WTC11 (cell line): Measurements from ENCODE around the gene GALNT2. TPM values are rescaled to one million over a fixed set of nuclear protein-coding genes. Genes with fewer than 3 reads are reported as not detected.

ENCODE experiments used
- ATAC-seq: fragments of 200-7000 bp; cut with Tn5 transposase; 2 replicates; pipeline ENCODE4 v1.10.0; 2021; ENCODE audit warnings: mild to moderate bottlenecking, moderate library complexity
- CTCF ChIA-PET: fragments of 300-600 bp; sonication (Branson Sonifier 250); formaldehyde crosslinking; loops from one replicate; lab custom pipeline; 2021; ENCODE audit warnings: antibody characterized with exemption; lab: Charles Lee
- POLR2A ChIA-PET: fragments of 350-600 bp; sonication (Branson Sonifier 250); formaldehyde crosslinking; loops from one replicate; lab custom pipeline; 2021; ENCODE audit warnings: antibody characterized with exemption; lab: Charles Lee
- DNase-seq: peaks from one replicate; pipeline ENCODE4 v3.0.0; 2021; ENCODE audit warnings: low spot score
- H3K27ac Mint-ChIP-seq: 2 replicates; pipeline ENCODE4 v1.8.0; 2021; ENCODE audit warnings: mixed read lengths
- H3K27me3 Mint-ChIP-seq: 2 replicates; pipeline ENCODE4 v1.8.0; 2021; ENCODE audit warnings: low read depth, mild to moderate bottlenecking, moderate library complexity, mixed read lengths
- H3K36me3 Mint-ChIP-seq: 2 replicates; pipeline ENCODE4 v1.8.0; 2021; ENCODE audit warnings: mixed read lengths
- H3K4me1 Mint-ChIP-seq: 2 replicates; pipeline ENCODE4 v1.8.0; 2022; ENCODE audit warnings: mixed read lengths
- H3K4me3 Mint-ChIP-seq: 2 replicates; pipeline ENCODE4 v1.8.0; 2021; ENCODE audit warnings: mild to moderate bottlenecking, moderate library complexity, mixed read lengths
- H3K9me3 Mint-ChIP-seq: 2 replicates; pipeline ENCODE4 v1.8.0; 2021; ENCODE audit warnings: mixed read lengths
- ATF3 ChIP-seq: sonication (generic); formaldehyde crosslinking; conservative IDR thresholded peaks from 2 replicates; pipeline ENCODE4 v1.8.1; 2022; ENCODE audit warnings: mild to moderate bottlenecking, missing genetic modification reagents
- CBFB ChIP-seq: sonication (generic); formaldehyde crosslinking; IDR thresholded peaks from 2 replicates; pipeline ENCODE4 v1.8.1; 2022; ENCODE audit warnings: mild to moderate bottlenecking, low read depth, missing genetic modification reagents
- E2F1 ChIP-seq: sonication (generic); formaldehyde crosslinking; IDR thresholded peaks from 2 replicates; pipeline ENCODE4 v1.8.0; 2022; ENCODE audit warnings: mild to moderate bottlenecking, missing genetic modification reagents
- ELF4 ChIP-seq: sonication (generic); formaldehyde crosslinking; IDR thresholded peaks from 2 replicates; pipeline ENCODE4 v1.8.1; 2022; ENCODE audit warnings: low read depth, mild to moderate bottlenecking, moderate library complexity, missing genetic modification reagents
- ESRRA ChIP-seq: sonication (generic); formaldehyde crosslinking; IDR thresholded peaks from 2 replicates; pipeline ENCODE4 v1.8.1; 2022; ENCODE audit warnings: mild to moderate bottlenecking, missing genetic modification reagents, borderline replicate concordance
- FOXP1 ChIP-seq: sonication (generic); formaldehyde crosslinking; IDR thresholded peaks from 2 replicates; pipeline ENCODE4 v1.8.0; 2022; ENCODE audit warnings: missing genetic modification reagents, mild to moderate bottlenecking, moderate library complexity, borderline replicate concordance
- FOXP4 ChIP-seq: sonication (generic); formaldehyde crosslinking; IDR thresholded peaks from 2 replicates; pipeline ENCODE4 v1.8.0; 2022; ENCODE audit warnings: mild to moderate bottlenecking, missing genetic modification reagents
- IRF2 ChIP-seq: sonication (generic); formaldehyde crosslinking; IDR thresholded peaks from 2 replicates; pipeline ENCODE4 v1.8.0; 2022; ENCODE audit warnings: low read depth, missing genetic modification reagents, borderline replicate concordance
- JAZF1 ChIP-seq: fragments of 250-450 bp; sonication (Bioruptor Pico); IDR thresholded peaks from 2 replicates; pipeline ENCODE4 v1.9.0; 2021; ENCODE audit warnings: moderate library complexity, mild to moderate bottlenecking, inconsistent platforms
- KAT7 ChIP-seq: sonication (generic); formaldehyde crosslinking; IDR thresholded peaks from 2 replicates; pipeline ENCODE4 v1.8.1; 2023; ENCODE audit warnings: missing genetic modification reagents, mild to moderate bottlenecking, borderline replicate concordance
- MAX ChIP-seq: sonication (generic); formaldehyde crosslinking; IDR thresholded peaks from 2 replicates; pipeline ENCODE4 v1.8.0; 2022; ENCODE audit warnings: mild to moderate bottlenecking, missing genetic modification reagents
- MXD4 ChIP-seq: fragments of 250-450 bp; sonication (Bioruptor Pico); IDR thresholded peaks from 2 replicates; pipeline ENCODE4 v1.8.0; 2021; ENCODE audit warnings: mild to moderate bottlenecking, moderate library complexity, borderline replicate concordance
- MYBL2 ChIP-seq: sonication (generic); formaldehyde crosslinking; IDR thresholded peaks from 2 replicates; pipeline ENCODE4 v1.8.1; 2023; ENCODE audit warnings: mild to moderate bottlenecking, moderate library complexity, missing genetic modification reagents
- PRDM15 ChIP-seq: sonication (generic); formaldehyde crosslinking; IDR thresholded peaks from 2 replicates; pipeline ENCODE4 v1.8.0; 2022; ENCODE audit warnings: missing genetic modification reagents
- RORB ChIP-seq: fragments of 250-450 bp; sonication (Bioruptor Pico); IDR thresholded peaks from 2 replicates; pipeline ENCODE4 v1.9.0; 2021; ENCODE audit warnings: mild to moderate bottlenecking
- TP53 ChIP-seq: sonication (generic); formaldehyde crosslinking; IDR thresholded peaks from 2 replicates; pipeline ENCODE4 v1.8.1; 2023; ENCODE audit warnings: mild to moderate bottlenecking, missing genetic modification reagents
- USF1 ChIP-seq: sonication (generic); formaldehyde crosslinking; IDR thresholded peaks from 2 replicates; pipeline ENCODE4 v1.8.0; 2022; ENCODE audit warnings: mild to moderate bottlenecking, missing genetic modification reagents
- ZBTB43 ChIP-seq: sonication (generic); formaldehyde crosslinking; IDR thresholded peaks from 2 replicates; pipeline ENCODE4 v1.8.1; 2023; ENCODE audit warnings: mild to moderate bottlenecking, missing genetic modification reagents
- ZNF121 ChIP-seq: sonication (generic); formaldehyde crosslinking; IDR thresholded peaks from 2 replicates; pipeline ENCODE4 v1.8.0; 2023; ENCODE audit warnings: missing genetic modification reagents
- ZNF232 ChIP-seq: sonication (generic); formaldehyde crosslinking; IDR thresholded peaks from 2 replicates; pipeline ENCODE4 v1.8.0; 2022; ENCODE audit warnings: mild to moderate bottlenecking, missing genetic modification reagents
- ZNF281 ChIP-seq: sonication (generic); formaldehyde crosslinking; IDR thresholded peaks from 2 replicates; pipeline ENCODE4 v1.8.0; 2023; ENCODE audit warnings: mild to moderate bottlenecking, missing genetic modification reagents
- ZNF423 ChIP-seq: fragments of 250-450 bp; sonication (Bioruptor Pico); IDR thresholded peaks from 2 replicates; pipeline ENCODE4 v2.1.2; 2022; ENCODE audit warnings: mild to moderate bottlenecking, moderate library complexity
- ZNF512 ChIP-seq: sonication (generic); formaldehyde crosslinking; IDR thresholded peaks from 2 replicates; pipeline ENCODE4 v1.8.1; 2022; ENCODE audit warnings: missing genetic modification reagents, borderline replicate concordance
- total RNA-seq: library from RNA; stranded (reverse); gene quantifications from 3 replicates; pipeline ENCODE4 v1.2.3, GENCODE V29; 2021

Gene GALNT2
- total RNA-seq, 1 experiment from 2014 or later, result 74.8 TPM

- ChIA-PET CTCF (no interaction called here), POLR2A (no interaction called here)
- H3K27ac Mint-ChIP-seq, result no peak overlapping the region; the same call in 1 of the 2 replicates
- ATAC-seq (no peak), DNase-seq (no peak)
- no peak for TF ChIP-seq RORB (CRISPR knock-in tag)
- TF ChIP-seq TP53 (CRISPR knock-in tag), result no peak
- no peak for TF ChIP-seq MYBL2 (CRISPR knock-in tag)
- no peak for TF ChIP-seq IRF2
- TF ChIP-seq ATF3 (CRISPR knock-in tag), result no peak
- TF ChIP-seq ZBTB43, result no peak
- no peak for TF ChIP-seq CBFB
- no peak for TF ChIP-seq MXD4 (CRISPR knock-in tag)
- no peak for TF ChIP-seq PRDM15 (CRISPR knock-in tag)
- no peak for TF ChIP-seq MAX (CRISPR knock-in tag)
- TF ChIP-seq ZNF423, result no peak
- TF ChIP-seq ZNF281 (CRISPR knock-in tag), result no peak
- TF ChIP-seq ZNF232 (CRISPR knock-in tag), result no peak
- no peak for TF ChIP-seq KAT7 (CRISPR knock-in tag)
- TF ChIP-seq ESRRA (CRISPR knock-in tag), result no peak
- H3K36me3 Mint-ChIP-seq, result peaks cover 8% of the 10 kb centered on the region
- no peak overlapping the region for H3K4me3 Mint-ChIP-seq
- H3K27me3 Mint-ChIP-seq, result no peaks in the 10 kb centered on the region
- no peaks in the 10 kb centered on the region for H3K9me3 Mint-ChIP-seq
- H3K4me1 Mint-ChIP-seq, result peaks cover 12% of the 10 kb centered on the region
Observed at GRCh38 chr1:230199554-230199953, 132.5 kb downstream of the GALNT2 start.

GRCh38 chr1:230200276-230200675, 133.2 kb downstream of the GALNT2 start:
- Mint-ChIP-seq H3K27ac (no peak overlapping the region), H3K4me3 (no peak overlapping the region), H3K9me3 (no peaks in the 10 kb centered on the region), H3K4me1 (peaks cover 10% of the 10 kb centered on the region), H3K36me3 (peaks cover 12% of the 10 kb centered on the region), H3K27me3 (no peaks in the 10 kb centered on the region)
- CTCF ChIA-PET, result no interaction called here
- POLR2A ChIA-PET, result no interaction called here
- ATAC-seq (no peak), DNase-seq (no peak)
- TF ChIP-seq FOXP1 (no peak), USF1 (CRISPR knock-in tag) (no peak), ZNF512 (CRISPR knock-in tag) (no peak), ELF4 (CRISPR knock-in tag) (no peak), JAZF1 (no peak), ZNF121 (no peak), E2F1 (CRISPR knock-in tag) (no peak), FOXP4 (CRISPR knock-in tag) (no peak)
